ENCODE data around the gene GBGT1. TPM values are rescaled to one million over a fixed set of nuclear protein-coding genes. Genes with fewer than 3 reads are reported as not detected.
A peak's percentile ranks its signal among the peaks of the same experiment; 100 is the strongest.

GBGT1 gene
- total RNA-seq, 1 donor from 2014 or later, result 8.1 TPM

DNA sequence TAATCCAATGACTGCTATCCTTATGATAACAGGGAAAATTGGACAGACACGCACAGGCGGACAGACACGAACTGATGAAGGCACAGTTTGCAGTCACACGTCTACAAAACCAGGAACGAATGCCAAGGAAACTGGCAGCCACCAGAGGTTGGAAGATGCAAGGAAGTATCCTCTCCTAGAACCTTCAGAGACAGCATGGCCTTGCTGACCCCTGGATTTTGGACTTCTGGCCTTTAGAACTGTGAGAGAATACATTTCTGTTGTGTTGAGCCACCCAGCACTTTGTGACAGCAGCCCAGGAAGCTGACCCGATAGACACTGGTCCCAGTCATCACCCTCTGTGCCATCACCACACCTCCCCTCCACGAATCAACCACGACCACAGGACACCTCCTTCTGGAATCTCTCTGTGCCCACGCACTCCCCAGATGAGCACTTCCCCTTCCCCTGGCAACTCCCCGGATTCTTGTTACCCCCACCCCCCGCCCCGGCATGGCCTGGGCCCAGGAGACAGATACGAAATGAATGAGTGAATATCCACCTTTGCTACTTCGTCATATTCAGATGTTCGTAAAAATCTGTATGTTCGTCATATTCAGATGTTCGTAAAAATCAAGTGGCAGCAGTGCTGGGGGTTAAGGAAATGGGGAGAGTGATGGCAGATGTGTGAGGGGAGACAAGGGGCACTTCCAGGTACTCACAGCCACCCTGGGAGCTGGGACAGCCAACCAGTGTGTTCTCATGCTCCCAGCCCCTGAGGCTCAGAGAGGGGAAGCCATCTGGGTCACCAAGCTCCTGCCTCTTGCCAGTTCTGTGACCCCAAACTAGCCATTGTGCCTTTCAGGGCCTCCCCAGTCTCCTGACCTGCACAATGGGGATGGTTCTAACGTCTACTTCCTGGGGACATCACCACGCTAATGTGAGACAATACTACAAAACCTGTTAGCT is 18.5 kb downstream of the GBGT1 start:
- DNase-seq (ENCODE audit: low spot score), result no peak
- H3K4me3 Mint-ChIP-seq (ENCODE audit: unreplicated experiment), result no peak overlapping the region
- no peak overlapping the region for H3K27ac Mint-ChIP-seq (ENCODE audit: unreplicated experiment)
- peaks cover 29% of the 10 kb centered on the region for H3K4me1 Mint-ChIP-seq (ENCODE audit: low read depth)
- no peaks in the 10 kb centered on the region for H3K36me3 Mint-ChIP-seq (ENCODE audit: low read depth)
- H3K27me3 Mint-ChIP-seq (ENCODE audit: low read depth), result no peaks in the 10 kb centered on the region
- TF ChIP-seq, protein P1, sequence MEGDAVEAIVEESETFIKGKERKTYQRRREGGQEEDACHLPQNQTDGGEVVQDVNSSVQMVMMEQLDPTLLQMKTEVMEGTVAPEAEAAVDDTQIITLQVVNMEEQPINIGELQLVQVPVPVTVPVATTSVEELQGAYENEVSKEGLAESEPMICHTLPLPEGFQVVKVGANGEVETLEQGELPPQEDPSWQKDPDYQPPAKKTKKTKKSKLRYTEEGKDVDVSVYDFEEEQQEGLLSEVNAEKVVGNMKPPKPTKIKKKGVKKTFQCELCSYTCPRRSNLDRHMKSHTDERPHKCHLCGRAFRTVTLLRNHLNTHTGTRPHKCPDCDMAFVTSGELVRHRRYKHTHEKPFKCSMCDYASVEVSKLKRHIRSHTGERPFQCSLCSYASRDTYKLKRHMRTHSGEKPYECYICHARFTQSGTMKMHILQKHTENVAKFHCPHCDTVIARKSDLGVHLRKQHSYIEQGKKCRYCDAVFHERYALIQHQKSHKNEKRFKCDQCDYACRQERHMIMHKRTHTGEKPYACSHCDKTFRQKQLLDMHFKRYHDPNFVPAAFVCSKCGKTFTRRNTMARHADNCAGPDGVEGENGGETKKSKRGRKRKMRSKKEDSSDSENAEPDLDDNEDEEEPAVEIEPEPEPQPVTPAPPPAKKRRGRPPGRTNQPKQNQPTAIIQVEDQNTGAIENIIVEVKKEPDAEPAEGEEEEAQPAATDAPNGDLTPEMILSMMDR (IDR thresholded peaks at IDR 0.05), result no peak
- no peaks in the 10 kb centered on the region for H3K9me3 Mint-ChIP-seq (ENCODE audit: low read depth)

DNA sequence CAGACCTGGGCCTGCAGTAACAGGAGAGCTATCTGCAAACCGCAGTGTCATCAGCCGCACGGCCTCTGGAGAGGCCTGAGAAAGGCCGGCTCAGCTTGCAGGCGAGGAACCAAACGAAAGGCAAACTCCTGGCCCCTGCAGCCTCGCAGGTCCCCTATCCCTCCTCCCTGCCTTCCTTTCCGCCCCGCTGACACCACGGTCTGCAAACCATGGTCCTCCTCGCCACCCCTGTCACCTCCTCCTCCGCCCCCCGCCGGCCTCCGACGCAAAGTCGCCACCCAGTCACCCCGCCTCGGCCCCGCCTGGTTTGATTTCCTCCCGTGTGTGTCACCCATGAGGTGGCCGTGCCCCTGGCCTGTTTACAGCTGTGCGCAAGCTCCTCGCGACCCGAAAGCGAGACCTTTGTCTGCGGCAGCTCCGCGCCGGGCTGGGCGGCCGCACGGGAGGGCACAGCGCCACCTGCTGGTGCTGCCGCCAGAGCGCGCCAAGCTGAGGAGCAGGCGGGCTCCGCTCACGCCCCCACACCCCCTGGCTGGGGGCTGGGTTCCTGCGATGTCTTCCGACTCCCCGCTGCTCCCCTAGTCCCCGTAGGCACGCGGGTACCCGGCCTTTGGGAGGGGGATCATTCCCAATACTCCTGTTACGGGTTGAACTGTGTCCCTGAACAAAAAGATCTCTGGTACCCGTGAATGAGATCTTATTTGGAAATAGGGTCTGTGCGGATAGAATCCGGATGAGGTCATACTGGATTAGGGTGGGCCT is 19.4 kb downstream of the GBGT1 start:
- no peaks in the 10 kb centered on the region for H3K9me3 Mint-ChIP-seq (ENCODE audit: low read depth)
- TF ChIP-seq, protein P1 (IDR thresholded peaks at IDR 0.05), result peak; percentile 100
- no peak for DNase-seq (ENCODE audit: low spot score)
- no peaks in the 10 kb centered on the region for H3K27me3 Mint-ChIP-seq (ENCODE audit: low read depth)
- peaks cover 29% of the 10 kb centered on the region for H3K4me1 Mint-ChIP-seq (ENCODE audit: low read depth)
- H3K36me3 Mint-ChIP-seq (ENCODE audit: low read depth), result no peaks in the 10 kb centered on the region
- H3K4me3 Mint-ChIP-seq (ENCODE audit: unreplicated experiment), result peak overlapping the region; percentile 66
- H3K27ac Mint-ChIP-seq (ENCODE audit: unreplicated experiment), result no peak overlapping the region

DNA sequence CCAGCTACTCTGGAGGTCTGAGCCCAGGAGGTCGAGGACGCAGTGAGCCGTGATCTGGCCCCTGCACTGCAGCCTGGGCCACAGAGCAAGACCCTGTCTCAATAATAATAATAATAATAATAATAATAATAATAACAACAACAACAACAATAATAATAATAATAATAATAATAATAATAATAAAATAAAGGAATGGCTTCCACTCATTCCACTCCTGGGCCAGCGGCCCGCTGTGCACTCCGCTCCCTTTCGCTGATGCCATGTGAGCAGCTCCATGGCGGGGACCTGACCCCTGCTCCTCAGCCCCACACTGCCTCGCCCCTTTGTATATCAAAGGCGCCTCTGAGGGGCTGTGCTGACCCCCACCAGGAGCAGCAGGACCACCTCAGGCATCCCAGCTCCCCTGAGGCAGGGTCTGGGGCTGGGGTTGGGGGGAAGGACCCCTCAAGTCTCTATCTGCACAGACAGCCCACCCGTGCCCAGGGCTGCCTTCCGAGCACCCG is 20.0 kb downstream of the GBGT1 start:
- H3K4me3 Mint-ChIP-seq (ENCODE audit: unreplicated experiment), result no peak overlapping the region
- no peaks in the 10 kb centered on the region for H3K27me3 Mint-ChIP-seq (ENCODE audit: low read depth)
- DNase-seq (ENCODE audit: low spot score), result no peak
- no peak overlapping the region for H3K27ac Mint-ChIP-seq (ENCODE audit: unreplicated experiment)
- peaks cover 29% of the 10 kb centered on the region for H3K4me1 Mint-ChIP-seq (ENCODE audit: low read depth)
- no peaks in the 10 kb centered on the region for H3K36me3 Mint-ChIP-seq (ENCODE audit: low read depth)
- TF ChIP-seq, protein P1 (IDR thresholded peaks at IDR 0.05), result no peak
- H3K9me3 Mint-ChIP-seq (ENCODE audit: low read depth), result no peaks in the 10 kb centered on the region

DNA sequence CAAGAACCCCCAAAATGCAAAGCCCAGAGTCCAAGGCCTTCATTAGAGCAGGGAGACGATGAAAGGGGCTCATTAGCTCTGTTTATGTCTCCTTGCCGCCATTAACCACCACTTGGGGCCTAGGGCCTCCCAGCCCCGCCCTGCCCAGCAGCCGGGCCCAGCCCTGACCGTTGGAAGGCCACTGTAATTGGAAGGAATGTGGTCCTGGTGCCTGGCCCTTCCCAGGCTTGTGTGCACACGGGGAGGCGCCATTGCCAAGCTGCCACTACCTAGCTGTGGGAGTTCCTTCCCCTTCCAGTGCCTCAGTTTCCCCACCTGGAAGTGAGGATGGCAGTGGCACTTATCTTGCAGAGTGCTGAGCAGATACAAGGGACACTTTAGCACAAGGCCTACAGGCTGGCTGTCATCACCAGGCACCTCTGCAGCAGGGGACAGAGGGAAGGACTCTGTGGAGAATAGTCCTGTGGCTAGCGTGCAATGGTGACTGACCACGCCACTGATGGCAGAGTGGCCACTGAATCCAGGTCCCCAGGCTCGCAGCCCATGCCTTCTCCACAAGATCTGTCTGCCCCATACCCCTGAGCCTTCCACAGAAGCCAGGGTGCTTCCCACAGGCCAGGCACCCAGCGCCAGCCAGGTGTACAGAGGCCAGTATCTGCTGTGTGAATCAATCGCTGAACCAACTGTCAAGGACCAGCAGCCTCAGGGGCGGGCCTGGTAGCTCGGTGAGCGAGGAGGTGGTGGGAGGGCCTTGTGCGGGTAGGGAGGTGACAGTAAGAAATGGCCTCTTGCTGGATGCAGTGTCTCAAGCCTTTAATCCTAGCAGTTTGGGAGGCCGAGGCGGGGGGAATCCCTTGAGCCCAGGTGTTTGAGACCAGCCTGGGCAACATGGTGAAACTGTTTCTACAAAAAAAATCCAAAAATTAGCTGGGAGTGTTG is 20.8 kb downstream of the GBGT1 start:
- no peak overlapping the region for H3K27ac Mint-ChIP-seq (ENCODE audit: unreplicated experiment)
- H3K4me1 Mint-ChIP-seq (ENCODE audit: low read depth), result peaks cover 23% of the 10 kb centered on the region
- TF ChIP-seq, protein P1 (IDR thresholded peaks at IDR 0.05), result no peak
- H3K27me3 Mint-ChIP-seq (ENCODE audit: low read depth), result no peaks in the 10 kb centered on the region
- no peak for DNase-seq (ENCODE audit: low spot score)
- H3K36me3 Mint-ChIP-seq (ENCODE audit: low read depth), result no peaks in the 10 kb centered on the region
- no peaks in the 10 kb centered on the region for H3K9me3 Mint-ChIP-seq (ENCODE audit: low read depth)
- H3K4me3 Mint-ChIP-seq (ENCODE audit: unreplicated experiment), result no peak overlapping the region

All from chondrocyte (in vitro differentiated cells).